A673 (cell line): ENCODE results near the gene BRD2. TPM values are rescaled to one million over a fixed set of nuclear protein-coding genes. Genes with fewer than 3 reads are reported as not detected.

ENCODE experiments used
- BruUV-seq: library from RNA; stranded (reverse); fragments of 400-500 nt; replicated peaks from 2 replicates; lab custom pipeline; 2021; lab: Mats Ljungman, UMichigan
- CTCF ChIA-PET: fragments of 300-600 bp; sonication (Branson Sonifier 250); formaldehyde crosslinking; loops from one replicate; lab custom pipeline; 2022; ENCODE audit warnings: antibody characterized with exemption; lab: Charles Lee
- POLR2A ChIA-PET: fragments of 300-600 bp; sonication (Branson Sonifier 250); formaldehyde crosslinking; loops from one replicate; lab custom pipeline; 2022; ENCODE audit warnings: antibody characterized with exemption; ENCODE audit not compliant: low non-redundant PET; lab: Charles Lee
- DNase-seq: peaks from one replicate; pipeline ENCODE4 v3.0.0-alpha.2; 2015; ENCODE audit warnings: low spot score
- H3K27ac ChIP-seq: fragments of 200-600 bp; sonication (generic); 2 replicates; pipeline ENCODE4 v1.5.1; 2016; ENCODE audit warnings: mixed run types, low read depth, mild to moderate bottlenecking, mixed read lengths, antibody characterized with exemption, low read length; ENCODE audit not compliant: poor library complexity, severe bottlenecking
- H3K27me3 ChIP-seq: fragments of 200-600 bp; sonication (generic); replicated peaks from 2 replicates; pipeline ENCODE4 v1.6.1; 2017; ENCODE audit warnings: mixed run types, low read depth, mild to moderate bottlenecking, mixed read lengths, antibody characterized with exemption, low read length; ENCODE audit not compliant: insufficient read depth, poor library complexity
- H3K36me3 ChIP-seq: fragments of 200-600 bp; sonication (generic); 2 replicates; pipeline ENCODE4 v1.6.1; 2016; ENCODE audit warnings: mixed run types, mild to moderate bottlenecking, mixed read lengths, antibody characterized with exemption, low read length; ENCODE audit not compliant: insufficient read depth, poor library complexity, severe bottlenecking
- H3K4me1 ChIP-seq: fragments of 200-600 bp; sonication (generic); 2 replicates; pipeline ENCODE4 v1.6.1; 2017; ENCODE audit warnings: mixed run types, mild to moderate bottlenecking, mixed read lengths, antibody characterized with exemption, low read length; ENCODE audit not compliant: insufficient read depth, poor library complexity, severe bottlenecking
- H3K4me3 ChIP-seq: fragments of 200-600 bp; sonication (generic); 2 replicates; pipeline ENCODE4 v1.5.1; 2016; ENCODE audit warnings: low read depth, mixed run types, mild to moderate bottlenecking, mixed read lengths, low read length; ENCODE audit not compliant: poor library complexity, severe bottlenecking
- H3K9me3 ChIP-seq: fragments of 200-600 bp; sonication (generic); 2 replicates; pipeline ENCODE4 v1.6.1; 2016; ENCODE audit warnings: mixed run types, low read depth, mild to moderate bottlenecking, mixed read lengths, antibody characterized with exemption, low read length; ENCODE audit not compliant: poor library complexity, severe bottlenecking
- EZH2 ChIP-seq: fragments of 200-600 bp; sonication (generic); IDR thresholded peaks from 2 replicates; pipeline ENCODE4 v1.6.1; 2017; ENCODE audit warnings: borderline replicate concordance, low read depth, mild to moderate bottlenecking, mixed read lengths, antibody characterized with exemption, low read length; ENCODE audit not compliant: poor library complexity, severe bottlenecking
- intact Hi-C: fragments of 100-400 bp; cut with micrococcal nuclease; formaldehyde crosslinking; loops from one replicate; pipeline ENCODE4 v1.10.0; 2022; ENCODE audit not compliant: unreplicated experiment
- total RNA-seq: library from RNA; stranded (reverse); gene quantifications from 2 replicates; pipeline ENCODE4 v1.2.3, GENCODE V29; 2021
- TF ChIP-seq, protein P1 (sequence below): fragments of 300-800, 200-600 bp; sonication (generic); conservative IDR thresholded peaks from 2 replicates; pipeline ENCODE4 v1.5.1; 2017; ENCODE audit warnings: low read depth, mild to moderate bottlenecking, antibody characterized with exemption, low read length, moderate library complexity, mixed read lengths

The BRD2 gene
- total RNA-seq, 1 experiment from 2014 or later = 335 TPM

DNA sequence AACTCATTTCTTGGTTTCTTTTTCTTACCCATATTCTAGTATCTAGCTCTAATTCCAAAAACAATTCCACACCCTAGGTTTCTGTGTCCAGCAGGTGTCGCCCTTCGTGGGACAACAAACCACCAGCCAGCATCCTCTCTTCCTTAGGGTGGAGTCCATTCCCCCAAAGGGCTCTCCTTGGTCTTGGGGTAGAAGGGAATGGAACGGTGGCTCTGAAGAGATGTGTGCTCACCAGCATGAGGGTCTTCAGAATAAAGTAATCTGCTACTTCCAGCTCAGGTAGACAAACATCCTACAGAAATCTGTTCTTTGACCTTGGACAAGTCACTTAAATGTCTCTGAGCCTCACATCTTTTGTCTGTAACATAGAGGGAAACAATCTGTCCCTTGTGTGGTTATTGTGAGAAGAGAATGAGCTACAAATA lies 34.7 kb upstream of the BRD2 start:
- no TSS peak for BruUV-seq
- POLR2A ChIA-PET = interaction anchor here (1.0 kb wide), 1 partner anchor 50 kb away, joined by 3 read pairs; no protein-coding TSS in a partner anchor
- intact Hi-C loops = loop anchor here (1.0 kb wide), 1 partner anchor 51 kb away; no protein-coding TSS in a partner anchor

DNA sequence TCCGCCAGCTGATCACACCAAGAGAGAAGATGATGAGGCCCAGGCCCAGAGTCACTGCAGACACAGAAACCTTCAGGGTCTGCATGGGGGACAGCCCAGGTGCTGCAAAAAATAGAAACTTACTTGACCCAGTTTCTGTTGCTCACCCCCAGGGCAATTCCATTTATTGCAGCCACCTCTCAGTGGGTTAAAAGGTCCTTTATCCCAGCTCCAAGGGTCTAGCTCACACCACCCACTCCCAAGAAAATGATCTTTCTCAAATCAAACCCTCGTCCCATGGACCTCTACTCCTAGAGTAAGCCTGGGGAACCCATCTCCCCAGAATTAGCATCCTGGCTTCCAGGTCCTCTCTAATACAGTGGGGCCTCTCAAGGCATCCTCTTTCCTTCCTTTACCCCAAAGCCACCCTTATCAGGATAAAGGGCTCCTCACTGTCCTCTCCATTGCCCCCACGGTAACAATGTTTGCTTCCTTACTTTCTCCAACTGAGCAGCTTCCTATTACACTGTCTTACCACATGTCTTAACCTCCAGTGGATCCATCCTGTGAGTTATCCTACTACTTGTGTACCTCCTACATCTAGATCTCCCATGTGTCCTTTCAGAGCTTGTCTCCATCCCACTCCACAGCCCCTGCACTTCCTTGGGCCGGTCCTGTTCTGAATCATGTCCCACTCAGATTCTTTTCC lies 32.7 kb upstream of the BRD2 start:
- no peaks in the 10 kb centered on the region for H3K36me3 ChIP-seq
- ChIA-PET POLR2A (no interaction called here), CTCF (interaction anchor here (0.7 kb wide), 1 partner anchor 49 kb away, joined by 3 read pairs; no protein-coding TSS in a partner anchor)
- no TSS peak for BruUV-seq
- intact Hi-C loops = no loop called here
- H3K27me3 ChIP-seq = peaks cover 19% of the 10 kb centered on the region
- no peak overlapping the region for H3K27ac ChIP-seq
- TF ChIP-seq, protein P1, sequence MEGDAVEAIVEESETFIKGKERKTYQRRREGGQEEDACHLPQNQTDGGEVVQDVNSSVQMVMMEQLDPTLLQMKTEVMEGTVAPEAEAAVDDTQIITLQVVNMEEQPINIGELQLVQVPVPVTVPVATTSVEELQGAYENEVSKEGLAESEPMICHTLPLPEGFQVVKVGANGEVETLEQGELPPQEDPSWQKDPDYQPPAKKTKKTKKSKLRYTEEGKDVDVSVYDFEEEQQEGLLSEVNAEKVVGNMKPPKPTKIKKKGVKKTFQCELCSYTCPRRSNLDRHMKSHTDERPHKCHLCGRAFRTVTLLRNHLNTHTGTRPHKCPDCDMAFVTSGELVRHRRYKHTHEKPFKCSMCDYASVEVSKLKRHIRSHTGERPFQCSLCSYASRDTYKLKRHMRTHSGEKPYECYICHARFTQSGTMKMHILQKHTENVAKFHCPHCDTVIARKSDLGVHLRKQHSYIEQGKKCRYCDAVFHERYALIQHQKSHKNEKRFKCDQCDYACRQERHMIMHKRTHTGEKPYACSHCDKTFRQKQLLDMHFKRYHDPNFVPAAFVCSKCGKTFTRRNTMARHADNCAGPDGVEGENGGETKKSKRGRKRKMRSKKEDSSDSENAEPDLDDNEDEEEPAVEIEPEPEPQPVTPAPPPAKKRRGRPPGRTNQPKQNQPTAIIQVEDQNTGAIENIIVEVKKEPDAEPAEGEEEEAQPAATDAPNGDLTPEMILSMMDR = no peak
- no peak for TF ChIP-seq EZH2
- H3K4me1 ChIP-seq = peaks cover 1% of the 10 kb centered on the region
- H3K9me3 ChIP-seq = no peaks in the 10 kb centered on the region
- no peak overlapping the region for H3K4me3 ChIP-seq
- no peak for DNase-seq

More for the DNA sequence above, 34.7 kb upstream of the BRD2 start:
- Histone ChIP-seq H3K4me1 (no peaks in the 10 kb centered on the region), H3K36me3 (no peaks in the 10 kb centered on the region), H3K27me3 (peaks cover 25% of the 10 kb centered on the region), H3K9me3 (no peaks in the 10 kb centered on the region), H3K27ac (no peak overlapping the region), H3K4me3 (no peak overlapping the region)
- DNase-seq = peak; percentile 82
- CTCF ChIA-PET = interaction anchor here (0.6 to 3.6 kb wide), 11 partner anchors 9 to 240 kb away, joined by 3 to 61 read pairs (median 4); partner anchors contain the start of genes BRD2 and HLA-DMA
- TF ChIP-seq, protein P1 = peak; percentile 88
- TF ChIP-seq EZH2 = no peak

DNA sequence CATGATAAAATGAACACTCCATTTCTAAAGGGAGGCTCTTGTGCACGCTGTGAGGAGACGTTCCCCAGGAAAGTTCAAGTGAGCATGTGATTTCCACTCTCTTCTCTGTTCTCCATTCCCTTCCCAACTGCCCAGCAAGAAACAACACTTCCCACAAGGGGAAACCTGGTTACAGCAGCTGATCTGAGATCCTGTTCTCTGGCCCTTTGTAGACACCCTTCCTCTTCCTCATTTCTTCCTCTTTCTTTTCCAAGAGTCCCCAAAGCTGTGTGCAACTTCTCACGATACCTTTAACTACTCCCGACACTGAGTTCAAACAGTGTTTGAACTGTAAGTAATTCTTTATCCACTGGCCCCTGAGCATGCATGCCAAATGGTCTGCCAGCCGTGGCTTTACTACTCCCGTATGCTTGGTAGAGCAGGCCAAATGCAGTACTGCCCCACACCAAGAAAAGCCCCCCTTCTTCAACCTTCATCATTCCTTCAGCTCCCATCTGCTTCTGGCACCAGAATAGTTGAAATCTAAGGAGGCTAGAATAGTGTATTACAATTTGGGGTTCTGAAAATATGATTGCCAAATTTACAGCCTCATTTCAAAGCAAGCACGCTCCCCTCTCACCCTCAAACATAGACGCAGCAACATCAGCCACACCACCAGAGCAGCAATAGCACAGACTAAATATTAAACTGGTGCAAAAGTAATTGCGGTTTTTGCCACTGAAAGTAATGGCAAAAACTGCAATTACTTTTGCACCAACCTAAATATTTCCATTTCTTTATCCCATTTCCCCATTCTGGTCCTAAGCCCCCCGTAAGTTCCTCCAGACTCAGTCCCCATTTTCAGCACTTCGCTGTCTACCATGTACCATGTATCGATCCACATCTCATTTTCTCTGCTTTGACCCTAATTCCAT lies 31.9 kb upstream of the BRD2 start:
- peaks cover 17% of the 10 kb centered on the region for H3K27me3 ChIP-seq
- no peaks in the 10 kb centered on the region for H3K9me3 ChIP-seq
- peaks cover 8% of the 10 kb centered on the region for H3K4me1 ChIP-seq
- H3K36me3 ChIP-seq = no peaks in the 10 kb centered on the region
- no peak overlapping the region for H3K27ac ChIP-seq
- POLR2A ChIA-PET = no interaction called here
- TF ChIP-seq EZH2 = no peak
- TF ChIP-seq, protein P1 = no peak
- intact Hi-C loops = no loop called here
- CTCF ChIA-PET = interaction anchor here (0.7 kb wide), 1 partner anchor 48 kb away, joined by 3 read pairs; no protein-coding TSS in a partner anchor
- DNase-seq = no peak
- H3K4me3 ChIP-seq = no peak overlapping the region
- BruUV-seq = no TSS peak
